WTC11 (cell line): Measurements from ENCODE around the gene SMARCD3. TPM values are rescaled to one million over a fixed set of nuclear protein-coding genes. Genes with fewer than 3 reads are reported as not detected.

ENCODE experiments used
- ATAC-seq: fragments of 200-7000 bp; cut with Tn5 transposase; 2 replicates; pipeline ENCODE4 v1.10.0; 2021; ENCODE audit warnings: mild to moderate bottlenecking, moderate library complexity
- CTCF ChIA-PET: fragments of 300-600 bp; sonication (Branson Sonifier 250); formaldehyde crosslinking; loops from one replicate; lab custom pipeline; 2021; ENCODE audit warnings: antibody characterized with exemption; lab: Charles Lee
- POLR2A ChIA-PET: fragments of 350-600 bp; sonication (Branson Sonifier 250); formaldehyde crosslinking; loops from one replicate; lab custom pipeline; 2021; ENCODE audit warnings: antibody characterized with exemption; lab: Charles Lee
- DNase-seq: peaks from one replicate; pipeline ENCODE4 v3.0.0; 2021; ENCODE audit warnings: low spot score
- H3K27ac Mint-ChIP-seq: 2 replicates; pipeline ENCODE4 v1.8.0; 2021; ENCODE audit warnings: mixed read lengths
- H3K27me3 Mint-ChIP-seq: 2 replicates; pipeline ENCODE4 v1.8.0; 2021; ENCODE audit warnings: low read depth, mild to moderate bottlenecking, moderate library complexity, mixed read lengths
- H3K36me3 Mint-ChIP-seq: 2 replicates; pipeline ENCODE4 v1.8.0; 2021; ENCODE audit warnings: mixed read lengths
- H3K4me1 Mint-ChIP-seq: 2 replicates; pipeline ENCODE4 v1.8.0; 2022; ENCODE audit warnings: mixed read lengths
- H3K4me3 Mint-ChIP-seq: 2 replicates; pipeline ENCODE4 v1.8.0; 2021; ENCODE audit warnings: mild to moderate bottlenecking, moderate library complexity, mixed read lengths
- H3K9me3 Mint-ChIP-seq: 2 replicates; pipeline ENCODE4 v1.8.0; 2021; ENCODE audit warnings: mixed read lengths
- ERG ChIP-seq: fragments of 250-450 bp; sonication (Bioruptor Pico); IDR thresholded peaks from 2 replicates; pipeline ENCODE4 v1.8.0; 2021; ENCODE audit warnings: mild to moderate bottlenecking
- JUN ChIP-seq: sonication (generic); formaldehyde crosslinking; IDR thresholded peaks from 2 replicates; pipeline ENCODE4 v1.8.0; 2023; ENCODE audit warnings: mild to moderate bottlenecking, missing genetic modification reagents
- NFYB ChIP-seq: sonication (generic); formaldehyde crosslinking; conservative IDR thresholded peaks from 2 replicates; pipeline ENCODE4 v1.8.0; 2022; ENCODE audit warnings: low read depth, missing genetic modification reagents
- NR3C1 ChIP-seq: sonication (generic); formaldehyde crosslinking; conservative IDR thresholded peaks from 2 replicates; pipeline ENCODE4 v1.8.1; 2023; ENCODE audit warnings: low read depth, mild to moderate bottlenecking, missing genetic modification reagents
- ZNF138 ChIP-seq: sonication (generic); formaldehyde crosslinking; conservative IDR thresholded peaks from 2 replicates; pipeline ENCODE4 v1.8.1; 2022; ENCODE audit warnings: mild to moderate bottlenecking, moderate library complexity, missing genetic modification reagents
- ZNF232 ChIP-seq: sonication (generic); formaldehyde crosslinking; IDR thresholded peaks from 2 replicates; pipeline ENCODE4 v1.8.0; 2022; ENCODE audit warnings: mild to moderate bottlenecking, missing genetic modification reagents
- ZNF425 ChIP-seq: fragments of 250-450 bp; sonication (Bioruptor Pico); conservative IDR thresholded peaks from 2 replicates; pipeline ENCODE4 v1.9.0; 2021; ENCODE audit warnings: mild to moderate bottlenecking
- total RNA-seq: library from RNA; stranded (reverse); gene quantifications from 3 replicates; pipeline ENCODE4 v1.2.3, GENCODE V29; 2021
- TF ChIP-seq, protein P1 (sequence below): sonication (generic); formaldehyde crosslinking; IDR thresholded peaks from 2 replicates; pipeline ENCODE4 v1.8.1; 2023; ENCODE audit warnings: mild to moderate bottlenecking, missing genetic modification reagents, borderline replicate concordance
- TF ChIP-seq, protein P2 (sequence below): fragments of 250-450 bp; sonication (Bioruptor Pico); IDR thresholded peaks from 2 replicates; pipeline ENCODE4 v1.9.0; 2021; ENCODE audit warnings: mild to moderate bottlenecking
- TF ChIP-seq, protein P3 (sequence below): sonication (generic); formaldehyde crosslinking; IDR thresholded peaks from 2 replicates; pipeline ENCODE4 v1.8.1; 2023; ENCODE audit warnings: mild to moderate bottlenecking, missing genetic modification reagents, moderate library complexity
- TF ChIP-seq, protein P4 (sequence below): sonication (generic); formaldehyde crosslinking; IDR thresholded peaks from 2 replicates; pipeline ENCODE4 v1.8.1; 2022; ENCODE audit warnings: low read depth, mild to moderate bottlenecking, moderate library complexity, missing genetic modification reagents, borderline replicate concordance

The SMARCD3 gene
- total RNA-seq, 1 experiment from 2014 or later, result 5.9 TPM

GRCh38 chr7:151254316-151254715 is 5.8 kb upstream of the SMARCD3 start:
- H3K27me3 Mint-ChIP-seq, result peaks cover 65% of the 10 kb centered on the region

More at GRCh38 chr7:151254316-151254715, 5.8 kb upstream of the SMARCD3 start:
- H3K4me1 Mint-ChIP-seq, result peaks cover 34% of the 10 kb centered on the region
- ATAC-seq (no peak), DNase-seq (no peak)
- ChIA-PET POLR2A (no interaction called here), CTCF (interaction anchor here (0.6 kb wide), 1 partner anchor 50 kb away, joined by 4 read pairs; no protein-coding TSS in a partner anchor)
- H3K4me3 Mint-ChIP-seq, result no peak overlapping the region
- no peaks in the 10 kb centered on the region for H3K36me3 Mint-ChIP-seq
- TF ChIP-seq NR3C1 (CRISPR knock-in tag) (no peak), JUN (CRISPR knock-in tag) (no peak), ZNF232 (CRISPR knock-in tag) (no peak), ZNF138 (CRISPR knock-in tag) (no peak), ERG (CRISPR knock-in tag) (no peak), NFYB (CRISPR knock-in tag) (no peak), ZNF425 (no peak)
- TF ChIP-seq, protein P1, sequence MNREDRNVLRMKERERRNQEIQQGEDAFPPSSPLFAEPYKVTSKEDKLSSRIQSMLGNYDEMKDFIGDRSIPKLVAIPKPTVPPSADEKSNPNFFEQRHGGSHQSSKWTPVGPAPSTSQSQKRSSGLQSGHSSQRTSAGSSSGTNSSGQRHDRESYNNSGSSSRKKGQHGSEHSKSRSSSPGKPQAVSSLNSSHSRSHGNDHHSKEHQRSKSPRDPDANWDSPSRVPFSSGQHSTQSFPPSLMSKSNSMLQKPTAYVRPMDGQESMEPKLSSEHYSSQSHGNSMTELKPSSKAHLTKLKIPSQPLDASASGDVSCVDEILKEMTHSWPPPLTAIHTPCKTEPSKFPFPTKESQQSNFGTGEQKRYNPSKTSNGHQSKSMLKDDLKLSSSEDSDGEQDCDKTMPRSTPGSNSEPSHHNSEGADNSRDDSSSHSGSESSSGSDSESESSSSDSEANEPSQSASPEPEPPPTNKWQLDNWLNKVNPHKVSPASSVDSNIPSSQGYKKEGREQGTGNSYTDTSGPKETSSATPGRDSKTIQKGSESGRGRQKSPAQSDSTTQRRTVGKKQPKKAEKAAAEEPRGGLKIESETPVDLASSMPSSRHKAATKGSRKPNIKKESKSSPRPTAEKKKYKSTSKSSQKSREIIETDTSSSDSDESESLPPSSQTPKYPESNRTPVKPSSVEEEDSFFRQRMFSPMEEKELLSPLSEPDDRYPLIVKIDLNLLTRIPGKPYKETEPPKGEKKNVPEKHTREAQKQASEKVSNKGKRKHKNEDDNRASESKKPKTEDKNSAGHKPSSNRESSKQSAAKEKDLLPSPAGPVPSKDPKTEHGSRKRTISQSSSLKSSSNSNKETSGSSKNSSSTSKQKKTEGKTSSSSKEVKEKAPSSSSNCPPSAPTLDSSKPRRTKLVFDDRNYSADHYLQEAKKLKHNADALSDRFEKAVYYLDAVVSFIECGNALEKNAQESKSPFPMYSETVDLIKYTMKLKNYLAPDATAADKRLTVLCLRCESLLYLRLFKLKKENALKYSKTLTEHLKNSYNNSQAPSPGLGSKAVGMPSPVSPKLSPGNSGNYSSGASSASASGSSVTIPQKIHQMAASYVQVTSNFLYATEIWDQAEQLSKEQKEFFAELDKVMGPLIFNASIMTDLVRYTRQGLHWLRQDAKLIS (CRISPR knock-in tag), result no peak
- TF ChIP-seq, protein P2, sequence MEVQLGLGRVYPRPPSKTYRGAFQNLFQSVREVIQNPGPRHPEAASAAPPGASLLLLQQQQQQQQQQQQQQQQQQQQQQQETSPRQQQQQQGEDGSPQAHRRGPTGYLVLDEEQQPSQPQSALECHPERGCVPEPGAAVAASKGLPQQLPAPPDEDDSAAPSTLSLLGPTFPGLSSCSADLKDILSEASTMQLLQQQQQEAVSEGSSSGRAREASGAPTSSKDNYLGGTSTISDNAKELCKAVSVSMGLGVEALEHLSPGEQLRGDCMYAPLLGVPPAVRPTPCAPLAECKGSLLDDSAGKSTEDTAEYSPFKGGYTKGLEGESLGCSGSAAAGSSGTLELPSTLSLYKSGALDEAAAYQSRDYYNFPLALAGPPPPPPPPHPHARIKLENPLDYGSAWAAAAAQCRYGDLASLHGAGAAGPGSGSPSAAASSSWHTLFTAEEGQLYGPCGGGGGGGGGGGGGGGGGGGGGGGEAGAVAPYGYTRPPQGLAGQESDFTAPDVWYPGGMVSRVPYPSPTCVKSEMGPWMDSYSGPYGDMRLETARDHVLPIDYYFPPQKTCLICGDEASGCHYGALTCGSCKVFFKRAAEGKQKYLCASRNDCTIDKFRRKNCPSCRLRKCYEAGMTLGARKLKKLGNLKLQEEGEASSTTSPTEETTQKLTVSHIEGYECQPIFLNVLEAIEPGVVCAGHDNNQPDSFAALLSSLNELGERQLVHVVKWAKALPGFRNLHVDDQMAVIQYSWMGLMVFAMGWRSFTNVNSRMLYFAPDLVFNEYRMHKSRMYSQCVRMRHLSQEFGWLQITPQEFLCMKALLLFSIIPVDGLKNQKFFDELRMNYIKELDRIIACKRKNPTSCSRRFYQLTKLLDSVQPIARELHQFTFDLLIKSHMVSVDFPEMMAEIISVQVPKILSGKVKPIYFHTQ, result no peak
- TF ChIP-seq, protein P3, sequence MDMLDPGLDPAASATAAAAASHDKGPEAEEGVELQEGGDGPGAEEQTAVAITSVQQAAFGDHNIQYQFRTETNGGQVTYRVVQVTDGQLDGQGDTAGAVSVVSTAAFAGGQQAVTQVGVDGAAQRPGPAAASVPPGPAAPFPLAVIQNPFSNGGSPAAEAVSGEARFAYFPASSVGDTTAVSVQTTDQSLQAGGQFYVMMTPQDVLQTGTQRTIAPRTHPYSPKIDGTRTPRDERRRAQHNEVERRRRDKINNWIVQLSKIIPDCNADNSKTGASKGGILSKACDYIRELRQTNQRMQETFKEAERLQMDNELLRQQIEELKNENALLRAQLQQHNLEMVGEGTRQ (CRISPR knock-in tag), result no peak
- TF ChIP-seq, protein P4, sequence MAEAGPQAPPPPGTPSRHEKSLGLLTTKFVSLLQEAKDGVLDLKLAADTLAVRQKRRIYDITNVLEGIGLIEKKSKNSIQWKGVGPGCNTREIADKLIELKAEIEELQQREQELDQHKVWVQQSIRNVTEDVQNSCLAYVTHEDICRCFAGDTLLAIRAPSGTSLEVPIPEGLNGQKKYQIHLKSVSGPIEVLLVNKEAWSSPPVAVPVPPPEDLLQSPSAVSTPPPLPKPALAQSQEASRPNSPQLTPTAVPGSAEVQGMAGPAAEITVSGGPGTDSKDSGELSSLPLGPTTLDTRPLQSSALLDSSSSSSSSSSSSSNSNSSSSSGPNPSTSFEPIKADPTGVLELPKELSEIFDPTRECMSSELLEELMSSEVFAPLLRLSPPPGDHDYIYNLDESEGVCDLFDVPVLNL, result no peak
- H3K9me3 Mint-ChIP-seq, result no peaks in the 10 kb centered on the region
- no peak overlapping the region for H3K27ac Mint-ChIP-seq
